ENCODE data around the gene XAGE5. TPM values are rescaled to one million over a fixed set of nuclear protein-coding genes. Genes with fewer than 3 reads are reported as not detected.
"Not testable (repeated sequence)": the region's sequence is repeated elsewhere in the genome, so short reads cannot be mapped to it uniquely, and the experiment has no call there.

The XAGE5 gene
- total RNA-seq (2021) = not detected in 2 replicates
- not detected for Bru-seq, nascent RNA
- not detected for BruChase-seq, experiment 1, labeled RNA remaining after a 2-hour chase
- not detected for BruChase-seq, experiment 2, labeled RNA remaining after a 6-hour chase
- long read RNA-seq = 0 reads

- Histone ChIP-seq H3K9me2 (ENCODE audit: insufficient read depth) (no peaks in the 10 kb centered on the region), H4K20me1 (ENCODE audit: insufficient read depth) (no peaks in the 10 kb centered on the region), H3F3A (ENCODE audit: insufficient read depth, low read depth) (no peaks in the 10 kb centered on the region), H3K4me3 (no peak within 1 kb of the TSS), H3K4me1 (replicated peaks; ENCODE audit: insufficient read depth) (no peaks in the 10 kb centered on the region), H3K27me3 (ENCODE audit: insufficient read depth, low read depth) (no peaks in the 10 kb centered on the region), H2AFZ (no peak within 1 kb of the TSS), H3K79me2 (ENCODE audit: low read depth) (no peaks in the 10 kb centered on the region), H3K36me3 (ENCODE audit: low read depth) (no peaks in the 10 kb centered on the region), H3K27ac (no peak within 1 kb of the TSS), H3K9me3 (ENCODE audit: insufficient read depth, low read depth) (no peaks in the 10 kb centered on the region), H3K4me2 (no peak within 1 kb of the TSS)
- TF ChIP-seq EZH2 (IDR thresholded peaks at IDR 0.05; ENCODE audit: low read depth) (no peak), CTCF (conservative IDR thresholded peaks at IDR 0.05) (no peak)
- no TSS peak for BruUV-seq (replicated peaks)
- POLR2A ChIA-PET (ENCODE audit: unreplicated experiment) = no interaction called here
- no peak for DNase-seq
- CTCF ChIA-PET = no interaction called here
- intact Hi-C loops (cut with micrococcal nuclease; ENCODE audit: unreplicated experiment) = no loop called here
Observed at GRCh38 chrX:52811065-52811625, at the start of gene XAGE5. TSS of gene XAGE5 (plus strand) at chrX:52811287. CDS start at chrX:52812567, 1,280 bp downstream.

- H3K27me3 ChIP-seq (ENCODE audit: insufficient read depth, low read depth); H3K4me3 ChIP-seq; DNase-seq; H3K27ac ChIP-seq; H2AFZ ChIP-seq; H4K20me1 ChIP-seq (ENCODE audit: insufficient read depth); POLR2A ChIA-PET (ENCODE audit: unreplicated experiment); H3K36me3 ChIP-seq (ENCODE audit: low read depth); CTCF ChIA-PET; H3F3A ChIP-seq (ENCODE audit: insufficient read depth, low read depth); H3K4me2 ChIP-seq; H3K9me2 ChIP-seq (ENCODE audit: insufficient read depth); H3K79me2 ChIP-seq (ENCODE audit: low read depth); intact Hi-C loops (cut with micrococcal nuclease; ENCODE audit: unreplicated experiment); H3K9me3 ChIP-seq (ENCODE audit: insufficient read depth, low read depth); BruUV-seq (replicated peaks); H3K4me1 ChIP-seq (replicated peaks; ENCODE audit: insufficient read depth): not testable (repeated sequence)
Observed at GRCh38 chrX:52765983-52766382, 45.1 kb upstream of the XAGE5 start.

- H4K20me1 ChIP-seq (ENCODE audit: insufficient read depth); H3K27me3 ChIP-seq (ENCODE audit: insufficient read depth, low read depth); CTCF ChIA-PET; DNase-seq; H3K4me3 ChIP-seq; intact Hi-C loops (cut with micrococcal nuclease; ENCODE audit: unreplicated experiment); H3K9me3 ChIP-seq (ENCODE audit: insufficient read depth, low read depth); H3K4me2 ChIP-seq; H3K36me3 ChIP-seq (ENCODE audit: low read depth); H3K79me2 ChIP-seq (ENCODE audit: low read depth); BruUV-seq (replicated peaks); H2AFZ ChIP-seq; H3K9me2 ChIP-seq (ENCODE audit: insufficient read depth); H3K27ac ChIP-seq; H3K4me1 ChIP-seq (replicated peaks; ENCODE audit: insufficient read depth); POLR2A ChIA-PET (ENCODE audit: unreplicated experiment); H3F3A ChIP-seq (ENCODE audit: insufficient read depth, low read depth): not testable (repeated sequence)
Observed at GRCh38 chrX:52773504-52773903, 37.6 kb upstream of the XAGE5 start.

- H3K27me3 ChIP-seq (ENCODE audit: insufficient read depth, low read depth); BruUV-seq (replicated peaks): not testable (repeated sequence)
Observed at GRCh38 chrX:52797327-52797726, 13.8 kb upstream of the XAGE5 start, which contains the start of gene SPANXN5. TSS of gene SPANXN5 (minus strand) at chrX:52797427. CDS start at chrX:52797348, 79 bp downstream.

DNA sequence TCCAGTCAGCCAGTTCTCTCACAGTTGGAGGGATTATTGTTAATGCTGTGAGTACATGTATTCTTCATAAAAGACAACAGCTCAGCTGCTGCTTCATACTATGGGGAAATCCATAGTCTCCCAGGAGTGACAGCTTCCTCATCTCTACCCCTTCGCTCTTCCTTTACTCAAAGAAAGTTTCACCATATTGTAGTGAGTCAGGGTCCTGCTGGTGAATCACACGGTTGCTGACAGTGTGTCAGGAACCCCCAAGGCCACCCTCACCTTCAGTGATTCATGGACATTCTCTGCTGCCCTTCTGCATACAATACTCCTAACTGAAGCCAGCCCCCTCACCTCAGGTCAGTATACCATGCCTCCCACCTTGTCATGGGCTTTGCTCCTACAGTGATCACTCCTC, 6.2 kb upstream of the XAGE5 start:
- H3K36me3 ChIP-seq (ENCODE audit: low read depth); H4K20me1 ChIP-seq (ENCODE audit: insufficient read depth); H3K4me1 ChIP-seq (replicated peaks; ENCODE audit: insufficient read depth); H3K27ac ChIP-seq; H2AFZ ChIP-seq; CTCF ChIA-PET; H3K4me3 ChIP-seq; H3K4me2 ChIP-seq; intact Hi-C loops (cut with micrococcal nuclease; ENCODE audit: unreplicated experiment); H3K9me3 ChIP-seq (ENCODE audit: insufficient read depth, low read depth); BruUV-seq (replicated peaks); H3K27me3 ChIP-seq (ENCODE audit: insufficient read depth, low read depth); H3K9me2 ChIP-seq (ENCODE audit: insufficient read depth); DNase-seq; H3K79me2 ChIP-seq (ENCODE audit: low read depth); POLR2A ChIA-PET (ENCODE audit: unreplicated experiment); H3F3A ChIP-seq (ENCODE audit: insufficient read depth, low read depth): not testable (repeated sequence)

More at GRCh38 chrX:52797327-52797726, 13.8 kb upstream of the XAGE5 start, which contains the start of gene SPANXN5:
- DNase-seq; H3K79me2 ChIP-seq (ENCODE audit: low read depth); intact Hi-C loops (cut with micrococcal nuclease; ENCODE audit: unreplicated experiment); H3F3A ChIP-seq (ENCODE audit: insufficient read depth, low read depth); H3K9me2 ChIP-seq (ENCODE audit: insufficient read depth); H3K36me3 ChIP-seq (ENCODE audit: low read depth); H4K20me1 ChIP-seq (ENCODE audit: insufficient read depth); H3K9me3 ChIP-seq (ENCODE audit: insufficient read depth, low read depth); H3K4me1 ChIP-seq (replicated peaks; ENCODE audit: insufficient read depth); H3K4me2 ChIP-seq; POLR2A ChIA-PET (ENCODE audit: unreplicated experiment); CTCF ChIA-PET; H3K27ac ChIP-seq; H2AFZ ChIP-seq; H3K4me3 ChIP-seq: not testable (repeated sequence)

All from PC-9 (cell line).